ENCODE results near the gene TRMT61B. TPM values are rescaled to one million over a fixed set of nuclear protein-coding genes. Genes with fewer than 3 reads are reported as not detected.

TRMT61B gene
- total RNA-seq = 13.4 and 23.8 TPM in 2 replicates

GRCh38 chr2:28870146-28870891, at the start of gene TRMT61B:
Gene TRMT61B, minus strand, starts transcription at chr2:28870309. Its CDS starts 32 bp downstream, at chr2:28870277.
- DNase-seq (ENCODE audit: low read depth) = peak; percentile 89

DNA sequence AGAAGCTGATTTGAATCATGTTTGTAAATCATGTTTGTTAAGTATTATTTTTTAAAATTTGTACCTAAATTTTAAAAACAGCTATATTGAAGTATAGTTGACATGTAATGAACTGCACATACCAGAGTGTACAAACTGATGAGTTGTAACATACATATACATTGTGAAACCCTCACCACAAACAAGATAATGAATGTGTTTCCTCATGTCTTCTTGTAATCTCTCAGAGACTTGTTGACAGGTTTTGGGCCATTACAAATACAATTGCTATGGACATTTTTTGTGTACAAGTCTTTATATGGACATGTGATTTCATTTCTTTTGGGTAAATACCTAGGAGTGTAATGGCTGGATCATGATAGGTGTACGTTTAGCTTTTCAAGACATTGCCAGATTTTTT, 45.8 kb upstream of the TRMT61B start:
- no peak for DNase-seq (ENCODE audit: low read depth)

DNA sequence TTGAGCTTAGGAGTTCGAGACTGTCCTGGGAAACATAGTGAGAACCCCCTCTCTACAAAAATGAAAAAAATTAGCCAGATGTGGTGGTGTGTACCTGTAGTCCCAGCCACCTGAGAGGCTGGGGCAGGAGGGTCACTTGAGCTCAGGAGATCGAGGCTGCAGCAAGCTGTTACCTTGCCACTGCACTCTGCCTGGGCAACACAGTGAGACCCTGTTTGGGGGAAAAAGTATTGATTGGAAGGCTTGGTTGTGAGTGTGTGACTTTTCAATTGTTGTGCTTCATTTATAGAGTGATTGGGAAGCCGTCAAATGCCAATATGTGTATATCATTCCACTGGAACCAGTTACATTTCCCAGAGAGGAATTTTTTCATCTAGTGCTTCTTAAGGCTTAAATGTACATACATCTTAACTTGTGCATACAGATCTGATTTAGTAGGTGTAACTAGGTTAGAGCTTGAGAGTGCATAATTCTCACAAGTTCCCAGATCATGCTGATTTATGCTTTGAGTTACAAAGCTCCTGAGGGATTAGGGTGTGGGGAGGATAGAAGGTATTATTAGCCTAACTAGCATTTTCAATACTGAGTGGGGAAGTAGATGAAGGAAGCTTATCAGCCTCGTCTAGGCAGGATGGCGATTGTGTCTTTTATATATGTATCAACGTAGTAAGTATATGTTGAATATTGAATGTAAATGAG, 39.7 kb upstream of the TRMT61B start:
- no peak for DNase-seq (ENCODE audit: low read depth)

GRCh38 chr2:28908172-28908571, 38.1 kb upstream of the TRMT61B start:
- DNase-seq (ENCODE audit: low read depth) = no peak

- DNase-seq (ENCODE audit: low read depth) = no peak
Measured at GRCh38 chr2:28906821-28907220, 36.7 kb upstream of the TRMT61B start.

GRCh38 chr2:28906376-28906775, 36.3 kb upstream of the TRMT61B start:
- no peak for DNase-seq (ENCODE audit: low read depth)

DNA sequence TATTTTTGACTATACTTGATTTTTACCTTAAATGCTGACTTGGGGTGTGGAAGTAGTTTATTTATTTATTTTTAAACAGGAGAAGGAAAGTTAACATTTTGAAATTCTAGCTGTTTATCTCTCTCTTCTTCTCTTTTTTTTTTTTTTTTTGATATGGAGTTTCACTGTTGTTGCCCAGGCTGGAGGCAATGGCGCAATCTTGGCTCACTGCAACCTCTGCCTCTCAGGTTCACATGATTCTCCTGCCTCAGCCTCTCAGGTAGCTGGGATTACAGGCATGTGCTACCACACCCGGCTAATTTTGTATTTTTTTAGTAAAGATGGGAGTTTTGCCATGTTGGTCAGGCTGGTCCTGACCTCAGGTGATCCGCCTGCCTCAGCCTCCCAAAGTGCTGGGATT, 35.4 kb upstream of the TRMT61B start:
- no peak for DNase-seq (ENCODE audit: low read depth)

DNA sequence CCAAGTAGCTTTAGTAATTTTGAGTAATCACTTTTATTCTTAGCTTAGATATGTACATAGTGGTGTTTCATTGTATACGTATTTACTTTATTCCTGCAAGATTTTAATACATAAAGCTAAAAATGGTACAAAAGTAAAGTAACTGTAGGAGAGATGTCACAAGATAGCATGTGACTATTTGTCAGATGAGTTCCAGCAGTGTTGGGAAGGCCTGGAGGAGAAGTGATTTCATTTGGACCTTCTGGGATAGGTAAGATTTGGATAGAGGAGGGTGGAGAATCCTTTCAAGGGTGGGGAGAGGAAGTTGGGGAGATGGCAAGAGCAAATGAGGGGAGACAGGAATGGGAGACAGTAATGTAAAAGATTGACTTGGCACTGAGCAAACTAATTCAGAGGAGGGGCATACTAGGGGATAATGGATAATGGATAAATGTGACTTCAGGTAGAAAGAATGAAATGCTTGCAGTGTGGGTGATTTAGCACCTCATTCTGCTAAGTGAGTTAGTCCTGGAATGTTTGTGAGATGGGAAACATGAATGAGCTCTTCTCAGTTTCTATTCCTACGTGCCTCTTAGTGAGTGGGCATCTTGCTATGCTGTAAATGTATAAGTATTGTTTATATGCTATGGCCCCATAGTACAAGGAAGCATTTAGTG, 34.8 kb upstream of the TRMT61B start:
- peak; percentile 81 for DNase-seq (ENCODE audit: low read depth)

GRCh38 chr2:28904295-28904694, 34.2 kb upstream of the TRMT61B start:
- DNase-seq (ENCODE audit: low read depth) = peak; percentile 94

DNA sequence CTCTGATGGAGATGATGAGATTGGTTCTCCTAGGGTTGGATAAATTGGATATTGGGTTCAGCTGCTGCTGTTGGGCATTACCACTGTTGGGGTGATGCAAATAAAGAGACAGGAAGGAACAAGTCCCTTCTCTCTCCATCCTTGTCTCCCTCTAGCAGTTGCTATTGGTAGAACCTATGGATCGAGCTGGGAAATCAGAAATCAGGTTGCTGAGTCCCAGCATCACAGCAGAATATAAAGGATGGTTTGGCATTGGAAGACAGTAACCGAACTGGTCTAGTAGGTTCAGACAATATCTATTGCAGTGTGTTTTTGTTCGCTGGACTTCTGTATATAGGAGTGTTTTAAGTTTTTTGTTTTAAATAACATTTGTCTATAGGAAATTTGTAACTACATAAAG, 32.5 kb upstream of the TRMT61B start:
- no peak for DNase-seq (ENCODE audit: low read depth)

DNA sequence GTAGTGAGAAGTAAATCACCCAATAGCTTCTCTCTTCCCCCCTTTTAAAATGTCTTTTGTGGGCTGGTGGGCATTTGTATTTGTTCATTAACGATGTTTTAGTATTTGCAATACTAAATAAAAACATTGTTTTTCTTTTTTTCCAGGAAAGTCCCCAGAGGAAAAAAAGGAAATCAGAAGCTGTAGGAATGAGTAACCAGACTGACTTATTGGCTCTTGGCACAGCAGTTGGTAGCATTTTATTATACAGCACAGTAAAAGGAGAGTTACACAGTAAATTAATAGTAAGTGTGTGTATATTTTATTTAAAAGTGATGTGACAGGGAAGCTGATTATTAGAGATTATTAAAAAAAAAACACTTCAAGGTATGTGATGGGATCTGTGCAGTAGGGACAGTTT, 31.7 kb upstream of the TRMT61B start:
- peak; percentile 10 for DNase-seq (ENCODE audit: low read depth)

DNA sequence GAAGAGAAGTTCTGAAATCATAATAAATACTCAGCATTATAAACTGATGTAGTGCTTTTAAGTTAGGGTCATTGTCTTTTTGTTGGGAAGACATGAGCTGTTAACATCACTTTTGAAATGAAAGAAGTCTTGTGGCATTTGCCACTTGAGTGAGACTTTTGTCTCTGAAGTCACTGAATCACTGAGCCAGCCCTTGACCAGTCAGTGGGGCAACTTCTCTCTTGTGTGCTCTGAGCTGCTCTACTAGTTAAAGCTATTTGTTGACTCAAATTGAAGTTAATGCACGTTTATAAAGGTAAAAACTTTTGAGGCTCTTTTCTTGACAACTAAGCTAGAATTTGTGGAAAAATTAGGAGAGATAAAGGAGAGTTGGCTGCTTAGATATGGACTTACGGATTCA, 31.1 kb upstream of the TRMT61B start:
- no peak for DNase-seq (ENCODE audit: low read depth)

DNA sequence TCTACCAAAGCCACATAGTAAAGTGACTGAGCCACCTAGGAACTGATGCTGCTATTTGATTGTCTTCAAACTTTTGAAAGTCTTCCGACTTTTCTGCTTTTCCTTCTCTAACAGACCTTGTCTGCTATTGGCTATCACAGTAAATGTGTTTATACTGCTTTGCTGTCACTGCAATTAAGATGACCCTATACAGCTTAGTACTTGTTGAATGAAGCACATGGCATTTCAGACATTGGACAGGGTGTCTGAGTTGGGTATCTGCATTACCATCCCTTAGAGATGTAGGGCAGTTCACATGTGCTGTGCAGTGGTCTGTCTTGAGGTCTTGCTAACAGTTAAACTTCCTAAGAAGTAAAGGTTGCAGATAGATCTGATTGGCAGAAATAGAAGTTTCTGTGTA, 27.9 kb upstream of the TRMT61B start:
- no peak for DNase-seq (ENCODE audit: low read depth)

GRCh38 chr2:28896906-28897305, 26.8 kb upstream of the TRMT61B start:
- peak; percentile 44 for DNase-seq (ENCODE audit: low read depth)

DNA sequence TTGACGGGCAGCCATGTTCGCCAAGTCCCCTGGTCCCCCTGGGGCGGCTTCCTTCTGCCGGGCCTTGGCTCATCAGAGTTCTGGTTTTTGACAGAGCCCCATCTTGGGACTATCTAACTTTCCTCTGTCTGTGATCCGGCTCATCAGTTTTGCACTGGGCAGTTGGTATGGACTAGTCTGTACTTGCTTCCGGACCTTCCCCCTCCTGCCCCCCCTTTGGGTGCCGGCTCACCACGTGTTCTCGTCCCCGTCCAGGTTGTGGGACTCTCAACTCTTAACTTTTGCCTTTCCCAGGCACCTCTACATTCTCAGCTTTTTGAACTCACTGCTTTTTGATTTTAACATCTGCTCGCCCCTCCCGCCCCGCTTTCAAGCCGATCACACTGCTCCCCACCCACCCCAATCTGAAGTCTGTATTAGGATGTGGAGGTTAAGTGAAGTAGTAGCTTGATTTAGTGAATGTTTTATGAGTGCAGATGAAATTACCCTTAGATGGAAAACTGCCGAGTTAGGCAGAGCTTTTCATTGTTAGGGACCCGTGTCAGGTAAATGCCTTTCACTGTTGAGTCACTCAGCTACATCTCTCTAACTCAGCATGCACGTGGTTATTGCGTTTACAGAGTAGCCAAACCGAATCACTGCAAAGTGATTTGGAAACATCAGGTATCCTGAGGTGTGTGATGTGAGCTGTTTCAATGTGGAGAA, 25.2 kb upstream of the TRMT61B start:
- peak; percentile 82 for DNase-seq (ENCODE audit: low read depth)

GRCh38 chr2:28894470-28895188, 24.5 kb upstream of the TRMT61B start, which contains the start of gene WDR43:
Gene WDR43, plus strand, starts transcription at chr2:28894667. Its CDS starts 32 bp downstream, at chr2:28894699.
- peak; percentile 97 for DNase-seq (ENCODE audit: low read depth)

DNA sequence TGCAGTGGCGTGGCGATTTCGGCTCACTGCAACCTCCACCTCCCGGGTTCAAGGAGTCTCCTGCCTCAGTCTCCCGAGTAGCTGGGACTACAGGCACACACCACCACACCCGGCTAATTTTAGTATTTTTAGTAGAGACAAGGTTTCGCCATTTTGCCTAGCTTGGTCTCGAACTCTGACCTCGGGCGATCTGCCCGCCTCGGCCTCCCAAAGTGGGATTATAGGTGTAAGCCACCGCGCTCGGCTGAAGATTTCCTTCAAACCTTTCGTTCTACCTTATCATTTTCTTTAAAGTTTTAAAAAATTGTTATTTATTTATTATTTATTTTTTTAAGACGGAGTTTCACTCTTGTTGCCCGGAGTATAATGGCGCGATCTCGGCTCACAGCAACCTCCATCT, 23.4 kb upstream of the TRMT61B start:
- DNase-seq (ENCODE audit: low read depth) = no peak

- no peak for DNase-seq (ENCODE audit: low read depth)
Measured at GRCh38 chr2:28880193-28880592, 10.1 kb upstream of the TRMT61B start.

DNA sequence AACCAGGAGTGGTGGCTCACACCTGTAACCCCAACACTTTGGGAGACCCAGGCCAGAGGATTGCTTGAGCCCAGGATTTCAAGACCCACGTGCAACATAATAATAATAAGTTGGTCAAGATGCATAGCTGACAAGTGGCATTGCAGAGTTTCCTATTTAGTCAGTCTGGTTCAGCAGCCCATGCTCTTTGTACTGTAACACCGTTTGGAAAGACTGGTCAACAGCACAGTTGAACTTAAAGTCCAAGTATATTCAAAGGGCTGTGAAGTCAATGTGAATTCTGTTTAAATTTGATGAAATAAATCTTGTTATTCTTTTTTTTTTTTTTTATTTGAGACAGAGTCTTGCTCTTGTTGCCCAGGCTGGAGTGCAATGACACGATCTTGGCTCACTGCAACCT, 1.5 kb upstream of the TRMT61B start:
- DNase-seq (ENCODE audit: low read depth) = no peak

DNA sequence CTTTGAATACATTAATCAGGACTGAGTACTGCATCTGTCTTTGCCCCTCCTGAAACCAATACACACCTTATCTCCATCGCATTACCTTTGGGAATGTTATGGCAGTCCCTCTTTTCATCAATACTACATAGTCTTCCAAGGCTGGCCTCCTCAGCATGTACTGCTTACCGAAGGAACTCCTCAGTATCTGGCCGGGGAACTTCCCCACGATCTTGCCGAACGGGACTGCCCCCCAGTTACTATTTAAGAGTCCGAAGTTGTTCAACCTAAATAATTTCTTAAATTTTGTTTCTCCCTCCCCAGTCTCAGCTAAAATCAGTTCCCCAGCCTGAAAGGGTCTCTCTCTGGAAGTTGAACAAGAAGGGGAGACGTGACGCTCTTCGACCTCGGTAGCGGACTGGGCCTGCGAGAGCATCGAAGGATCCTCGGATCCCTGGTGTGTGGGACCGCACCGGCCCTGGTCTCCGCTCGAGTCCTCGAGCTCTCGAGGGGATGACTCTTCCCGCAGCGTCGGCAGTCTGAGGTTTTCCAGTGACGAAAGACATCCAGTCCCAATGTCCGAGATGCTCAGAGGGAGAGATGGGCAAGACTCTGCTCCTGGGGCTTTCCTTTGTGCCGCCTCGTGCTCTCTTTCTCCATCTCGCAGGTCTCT, 489 bp downstream of the TRMT61B start:
- DNase-seq (ENCODE audit: low read depth) = peak; percentile 3

DNA sequence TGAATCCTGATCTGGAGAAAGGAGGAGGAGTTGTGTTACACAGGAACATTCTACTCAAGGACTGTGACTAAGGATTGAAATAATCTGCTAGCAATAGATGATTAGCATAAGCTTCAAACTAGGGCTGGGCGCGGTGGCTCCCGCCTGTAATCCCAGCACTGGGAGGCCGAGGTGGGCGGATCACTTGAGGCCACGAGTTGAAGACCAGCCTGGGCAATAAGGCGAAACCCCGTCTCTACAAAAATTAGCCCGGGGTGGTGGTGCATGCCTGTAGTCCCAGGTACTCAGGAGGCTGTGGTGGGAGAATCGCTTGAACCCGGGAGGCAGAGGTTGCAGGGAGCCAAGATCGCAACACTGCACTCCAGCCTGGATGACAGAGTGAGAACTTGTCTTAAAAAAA, 1.5 kb downstream of the TRMT61B start:
- no peak for DNase-seq (ENCODE audit: low read depth)

Measured in renal cortical epithelial cell (primary cell).